SK-N-SH treated with all-trans-retinoic acid at 6 μM for 48 hours (cell line): ENCODE measurements around the gene PSMD6.

ENCODE experiments used
- ZFP3 ChIP-seq: fragments of 250-450 bp; sonication (Bioruptor Pico); IDR thresholded peaks from 2 replicates; pipeline ENCODE4 v1.5.0; 2020; ENCODE audit warnings: mild to moderate bottlenecking, moderate library complexity
- ZNF8 ChIP-seq: fragments of 450-650 bp; formaldehyde crosslinking; IDR thresholded peaks from 2 replicates; pipeline ENCODE4 v1.5.0; 2020; ENCODE audit warnings: mild to moderate bottlenecking, moderate library complexity

GRCh38 chr3:64021922-64022321 lies 1.4 kb downstream of the PSMD6 start:
- TF ChIP-seq ZFP3 = no peak
- TF ChIP-seq ZNF8 (CRISPR knock-in tag) = no peak
